AG08395 (cell line): ENCODE results near the gene ATP2C2.

ENCODE experiments used
- DNase-seq: peaks from one replicate; pipeline ENCODE4 v3.0.0; 2012; ENCODE audit warnings: mixed read lengths, low spot score

The ATP2C2 gene

GRCh38 chr16:84513666-84514065, 145.3 kb downstream of the ATP2C2 start:
- DNase-seq: no peak
